OCI-LY7 (cell line): ENCODE measurements around the gene BTBD9. TPM values are rescaled to one million over a fixed set of nuclear protein-coding genes. Genes with fewer than 3 reads are reported as not detected.
A peak's percentile ranks its signal among the peaks of the same experiment; 100 is the strongest.

Experiments used
- BruUV-seq: library from RNA; stranded (reverse); fragments of 400-500 nt; replicated peaks from 2 replicates; lab custom pipeline; 2021; lab: Mats Ljungman, UMichigan
- CTCF ChIA-PET: fragments of 300-600 bp; sonication (Branson Sonifier 250); formaldehyde crosslinking; loops from one replicate; lab custom pipeline; 2022; ENCODE audit warnings: antibody characterized with exemption; ENCODE audit not compliant: unreplicated experiment; lab: Charles Lee
- POLR2A ChIA-PET: fragments of 300-600 bp; sonication (Branson Sonifier 250); formaldehyde crosslinking; loops from one replicate; lab custom pipeline; 2022; ENCODE audit warnings: antibody characterized with exemption; lab: Charles Lee
- DNase-seq: peaks from one replicate; pipeline ENCODE4 v3.0.0-alpha.2; 2015; ENCODE audit warnings: low spot score
- H2AFZ ChIP-seq: fragments of 200-600 bp; sonication (generic), shearing (Covaris generic); 2 replicates; pipeline ENCODE4 v1.6.1; 2014; ENCODE audit warnings: mild to moderate bottlenecking, antibody characterized with exemption, low read length, moderate library complexity
- H3K27ac ChIP-seq: fragments of 200-600 bp; sonication (generic); 2 replicates; pipeline ENCODE4 v1.5.1; 2014; ENCODE audit warnings: mixed run types, low read depth, mild to moderate bottlenecking, moderate library complexity, low read length, inconsistent platforms; ENCODE audit not compliant: poor library complexity, severe bottlenecking
- H3K36me3 ChIP-seq: fragments of 200-600 bp; sonication (generic); 2 replicates; pipeline ENCODE4 v1.6.1; 2014; ENCODE audit warnings: mild to moderate bottlenecking, antibody characterized with exemption, low read length, moderate library complexity, mixed read lengths; ENCODE audit not compliant: insufficient read depth
- H3K4me1 ChIP-seq: fragments of 200-600 bp; sonication (generic); 2 replicates; pipeline ENCODE4 v1.5.1; 2014; ENCODE audit warnings: mild to moderate bottlenecking, low read length; ENCODE audit not compliant: insufficient read depth, poor library complexity, severe bottlenecking
- H3K4me2 ChIP-seq: fragments of 200-600 bp; sonication (generic); 2 replicates; pipeline ENCODE4 v1.6.1; 2014; ENCODE audit warnings: mild to moderate bottlenecking, low read length
- H3K4me3 ChIP-seq: fragments of 200-600 bp; sonication (generic); 2 replicates; pipeline ENCODE4 v1.5.1; 2014; ENCODE audit warnings: mild to moderate bottlenecking, low read depth, low read length; ENCODE audit not compliant: poor library complexity, severe bottlenecking
- H3K79me2 ChIP-seq: fragments of 200-600 bp; sonication (generic); 2 replicates; pipeline ENCODE4 v1.6.1; 2016; ENCODE audit warnings: low read depth, mild to moderate bottlenecking, low read length, moderate library complexity, mixed read lengths; ENCODE audit not compliant: insufficient read depth
- H3K9me2 ChIP-seq: fragments of 200-600 bp; sonication (generic); 2 replicates; pipeline ENCODE4 v1.6.1; 2016; ENCODE audit warnings: mild to moderate bottlenecking, low read length, mixed read lengths; ENCODE audit not compliant: insufficient read depth
- H3K9me3 ChIP-seq: fragments of 200-600 bp; sonication (generic); 2 replicates; pipeline ENCODE4 v1.6.1; 2014; ENCODE audit warnings: mild to moderate bottlenecking, mixed run types, low read length, mixed read lengths
- H4K20me1 ChIP-seq: fragments of 200-600 bp; sonication (generic); 2 replicates; pipeline ENCODE4 v1.6.1; 2014; ENCODE audit warnings: mild to moderate bottlenecking, antibody characterized with exemption, low read length, moderate library complexity, mixed read lengths; ENCODE audit not compliant: insufficient read depth
- EZH2phosphoT487 ChIP-seq: fragments of 200-600 bp; sonication (generic); IDR thresholded peaks from 2 replicates; pipeline ENCODE4 v1.6.1; 2018; ENCODE audit warnings: low read depth, borderline replicate concordance, mild to moderate bottlenecking, mixed run types, antibody characterized with exemption, low read length, moderate library complexity, mixed read lengths
- intact Hi-C: fragments of 100-400 bp; cut with micrococcal nuclease; formaldehyde crosslinking; loops from one replicate; pipeline ENCODE4 v1.10.0; 2022; ENCODE audit not compliant: unreplicated experiment
- total RNA-seq, 2 experiments: library from RNA; depleted of rRNA in 1 of 2; stranded (reverse); fragments of >200 nt in 1 of 2; shearing (Covaris generic) in 1 of 2; gene quantifications; 2 replicates each; pipeline ENCODE4 v1.2.3, GENCODE V29; 2014 to 2022
- TF ChIP-seq, protein P1 (sequence below): fragments of 200-600 bp; sonication (generic); conservative IDR thresholded peaks from 2 replicates; pipeline ENCODE4 v1.5.1; 2014; ENCODE audit warnings: mild to moderate bottlenecking, antibody characterized with exemption, low read length, moderate library complexity, mixed read lengths

Gene BTBD9
- total RNA-seq, 2 experiments from 2014 or later: 5.9 to 7.3 TPM

DNA sequence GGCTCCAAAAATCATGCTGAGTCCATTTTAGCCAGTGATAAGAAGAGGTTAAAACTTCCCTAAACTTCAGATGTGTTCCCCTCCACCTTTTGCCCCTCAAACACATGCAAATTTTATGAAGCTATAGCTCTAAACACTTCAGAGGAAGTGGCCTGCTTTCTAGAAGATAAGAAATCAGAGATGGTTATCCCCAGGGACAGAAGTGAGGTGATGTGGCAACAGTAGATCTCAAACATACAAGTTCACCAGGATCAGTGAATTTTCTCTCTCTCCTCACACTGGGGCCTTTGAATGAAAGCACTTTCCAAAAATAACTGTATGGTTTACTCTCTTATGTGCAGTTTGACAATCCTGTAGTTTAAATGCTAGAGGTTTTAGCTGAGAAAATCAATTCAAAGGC, 332.0 kb downstream of the BTBD9 start:
- H4K20me1 ChIP-seq: no peaks in the 10 kb centered on the region
- no peaks in the 10 kb centered on the region for H3K9me3 ChIP-seq
- H3K4me3 ChIP-seq: no peak overlapping the region
- POLR2A ChIA-PET: interaction anchor here (0.8 to 2.0 kb wide), 4 partner anchors 10 to 242 kb away, joined by 3 to 8 read pairs (median 3); no protein-coding TSS in a partner anchor
- intact Hi-C loops: no loop called here
- CTCF ChIA-PET: no interaction called here
- H3K4me2 ChIP-seq: peak overlapping the region; percentile 47
- TF ChIP-seq EZH2phosphoT487: no peak
- TF ChIP-seq, protein P1, sequence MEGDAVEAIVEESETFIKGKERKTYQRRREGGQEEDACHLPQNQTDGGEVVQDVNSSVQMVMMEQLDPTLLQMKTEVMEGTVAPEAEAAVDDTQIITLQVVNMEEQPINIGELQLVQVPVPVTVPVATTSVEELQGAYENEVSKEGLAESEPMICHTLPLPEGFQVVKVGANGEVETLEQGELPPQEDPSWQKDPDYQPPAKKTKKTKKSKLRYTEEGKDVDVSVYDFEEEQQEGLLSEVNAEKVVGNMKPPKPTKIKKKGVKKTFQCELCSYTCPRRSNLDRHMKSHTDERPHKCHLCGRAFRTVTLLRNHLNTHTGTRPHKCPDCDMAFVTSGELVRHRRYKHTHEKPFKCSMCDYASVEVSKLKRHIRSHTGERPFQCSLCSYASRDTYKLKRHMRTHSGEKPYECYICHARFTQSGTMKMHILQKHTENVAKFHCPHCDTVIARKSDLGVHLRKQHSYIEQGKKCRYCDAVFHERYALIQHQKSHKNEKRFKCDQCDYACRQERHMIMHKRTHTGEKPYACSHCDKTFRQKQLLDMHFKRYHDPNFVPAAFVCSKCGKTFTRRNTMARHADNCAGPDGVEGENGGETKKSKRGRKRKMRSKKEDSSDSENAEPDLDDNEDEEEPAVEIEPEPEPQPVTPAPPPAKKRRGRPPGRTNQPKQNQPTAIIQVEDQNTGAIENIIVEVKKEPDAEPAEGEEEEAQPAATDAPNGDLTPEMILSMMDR: no peak
- no peaks in the 10 kb centered on the region for H3K36me3 ChIP-seq
- H3K9me2 ChIP-seq: no peaks in the 10 kb centered on the region
- H3K27ac ChIP-seq: no peak overlapping the region
- peaks cover 24% of the 10 kb centered on the region for H3K4me1 ChIP-seq
- BruUV-seq: no TSS peak
- H3K79me2 ChIP-seq: no peaks in the 10 kb centered on the region
- peak; percentile 42 for DNase-seq
- no peak overlapping the region for H2AFZ ChIP-seq

DNA sequence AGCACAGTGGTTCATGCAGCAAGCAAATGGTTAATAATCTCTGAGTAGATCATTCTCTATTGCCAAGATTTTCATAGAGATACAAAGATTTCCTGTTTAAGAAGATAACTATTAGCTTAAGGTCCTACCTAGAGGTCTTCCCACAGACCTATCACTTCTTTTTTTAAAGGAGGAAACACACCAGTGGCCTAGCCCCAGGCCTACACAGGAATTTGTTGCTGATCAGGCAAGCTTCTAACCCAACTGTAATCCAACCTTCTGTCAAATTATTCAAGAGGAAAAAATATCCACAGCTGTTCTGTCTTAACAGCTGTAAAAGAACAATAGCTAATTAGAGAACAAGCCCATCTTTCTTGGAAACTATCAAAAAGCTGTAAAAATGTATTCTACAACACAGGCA, 332.8 kb downstream of the BTBD9 start:
- Histone ChIP-seq H3K36me3 (no peaks in the 10 kb centered on the region), H4K20me1 (no peaks in the 10 kb centered on the region), H3K4me3 (no peak overlapping the region), H3K9me3 (no peaks in the 10 kb centered on the region), H3K4me2 (peak overlapping the region; percentile 47), H3K4me1 (peaks cover 24% of the 10 kb centered on the region), H2AFZ (no peak overlapping the region), H3K27ac (peak overlapping the region; percentile 10), H3K9me2 (no peaks in the 10 kb centered on the region), H3K79me2 (no peaks in the 10 kb centered on the region)
- TF ChIP-seq EZH2phosphoT487: no peak
- TF ChIP-seq, protein P1: no peak
- POLR2A ChIA-PET: interaction anchor here (0.5 to 2.0 kb wide), 7 partner anchors 11 to 489 kb away, joined by 3 to 8 read pairs (median 3); no protein-coding TSS in a partner anchor
- BruUV-seq: no TSS peak
- intact Hi-C loops: no loop called here
- CTCF ChIA-PET: no interaction called here
- peak; percentile 9 for DNase-seq

DNA sequence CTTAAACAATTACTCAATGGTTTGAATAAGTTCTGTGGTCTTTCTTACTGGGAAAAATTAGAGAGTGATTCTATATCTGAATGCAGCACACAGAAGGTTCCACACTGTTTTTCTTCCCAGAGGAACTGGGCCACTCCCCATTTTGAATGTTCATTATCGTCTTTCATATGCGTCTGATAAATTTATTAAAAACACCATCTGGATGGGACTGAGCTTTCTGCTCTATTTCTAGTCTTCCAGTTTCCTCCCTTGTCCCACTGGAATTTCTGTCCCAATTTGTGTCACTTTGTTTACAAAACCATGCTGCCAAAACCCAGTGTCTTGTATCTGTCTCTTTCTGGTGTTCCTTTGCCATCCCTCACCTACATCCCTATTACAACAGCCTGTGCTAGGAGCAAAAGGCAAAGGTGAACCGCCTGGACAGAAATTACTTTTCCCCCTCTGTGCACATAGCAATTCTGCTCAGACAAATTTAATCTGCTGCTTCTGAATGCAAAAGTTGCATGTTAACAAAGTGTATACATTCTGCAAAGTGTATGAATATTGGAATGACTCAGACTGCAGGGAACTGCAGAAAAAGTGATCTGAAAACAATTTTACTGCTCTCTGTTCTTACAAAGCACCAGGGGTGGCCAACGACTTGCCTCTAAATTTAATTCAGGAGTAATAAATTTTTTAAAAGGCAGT, 333.6 kb downstream of the BTBD9 start:
- BruUV-seq: no TSS peak
- intact Hi-C loops: no loop called here
- ChIA-PET POLR2A (interaction anchor here (0.5 to 2.0 kb wide), 4 partner anchors 11 to 488 kb away, joined by 3 to 8 read pairs (median 4); no protein-coding TSS in a partner anchor), CTCF (no interaction called here)
- H3K79me2 ChIP-seq: no peaks in the 10 kb centered on the region
- H4K20me1 ChIP-seq: no peaks in the 10 kb centered on the region
- no peak overlapping the region for H2AFZ ChIP-seq
- no peaks in the 10 kb centered on the region for H3K9me2 ChIP-seq
- TF ChIP-seq EZH2phosphoT487: no peak
- no peaks in the 10 kb centered on the region for H3K36me3 ChIP-seq
- no peak overlapping the region for H3K4me3 ChIP-seq
- H3K9me3 ChIP-seq: no peaks in the 10 kb centered on the region
- DNase-seq: no peak
- peak overlapping the region; percentile 10 for H3K27ac ChIP-seq
- peak overlapping the region; percentile 47 for H3K4me2 ChIP-seq
- peaks cover 24% of the 10 kb centered on the region for H3K4me1 ChIP-seq
